GM12878 (cell line): ENCODE measurements around the gene NOS2. TPM values are rescaled to one million over a fixed set of nuclear protein-coding genes. Genes with fewer than 3 reads are reported as not detected.
"Not testable (repeated sequence)": the region's sequence is repeated elsewhere in the genome, so short reads cannot be mapped to it uniquely, and the experiment has no call there.

Source experiments
- ATAC-seq: fragments of 200-7000 bp; cut with Tn5 transposase; 3 replicates; pipeline ENCODE4 v1.9.1; 2020; ENCODE audit warnings: mild to moderate bottlenecking, moderate library complexity
- BruUV-seq: library from RNA; stranded (reverse); fragments of 400-500 nt; replicated peaks from 2 replicates; lab custom pipeline; 2021; lab: Mats Ljungman, UMichigan
- CTCF ChIA-PET: fragments of 300-600 bp; sonication (Branson Sonifier 250); formaldehyde crosslinking; extraction: SDS; loops from one replicate; lab custom pipeline; 2021; ENCODE audit warnings: inconsistent platforms; lab: Yijun Ruan, JAX
- POLR2A ChIA-PET: fragments of 350-600 bp; formaldehyde crosslinking; extraction: SDS; loops from one replicate; lab custom pipeline; 2021; ENCODE audit warnings: inconsistent platforms; lab: Charles Lee
- RAD21 ChIA-PET: fragments of 300-600 bp; sonication (Branson Sonifier 250); formaldehyde crosslinking; loops from one replicate; lab custom pipeline; 2023; ENCODE audit warnings: antibody characterized with exemption; ENCODE audit not compliant: unreplicated experiment; lab: Charles Lee
- SMC1A ChIA-PET: fragments of 300-600 bp; sonication (Branson Sonifier 250); formaldehyde crosslinking; loops from one replicate; lab custom pipeline; 2023; ENCODE audit not compliant: unreplicated experiment, uncharacterized antibody; lab: Charles Lee
- DNase-seq: peaks from one replicate; pipeline ENCODE4 v3.0.0-alpha.2; 2011; ENCODE audit warnings: low read depth, low spot score
- FAIRE-seq: peaks from 3 replicates; lab custom pipeline; 2011; peaks lifted over from hg19 to GRCh38; lab: Jason Lieb, UNC
- H2AFZ ChIP-seq: 2 replicates; pipeline ENCODE4 v1.6.0; 2011; ENCODE audit warnings: low read depth, low read length, control low read depth; ENCODE audit not compliant: control insufficient read depth
- H3K27ac ChIP-seq: 2 replicates; pipeline ENCODE4 v1.5.1; 2011; ENCODE audit warnings: control low read depth; ENCODE audit not compliant: control insufficient read depth, insufficient read depth
- H3K27me3 ChIP-seq, 2 experiments: replicated peaks in 1 of 2; 2 replicates each; pipeline versions ENCODE4 v1.6.0 to v1.6.1; 2011; ENCODE audit warnings: low read length in 1 of 2; ENCODE audit not compliant: control insufficient read depth in 2 of 2, insufficient read depth in 2 of 2
- H3K36me3 ChIP-seq, 2 experiments: 2 replicates each; pipeline ENCODE4 v1.5.1; 2011; ENCODE audit warnings: low read length in 1 of 2; ENCODE audit not compliant: control insufficient read depth in 2 of 2, insufficient read depth in 2 of 2
- H3K4me1 ChIP-seq: 2 replicates; pipeline ENCODE4 v1.6.1; 2011; ENCODE audit warnings: mild to moderate bottlenecking, low read length, moderate library complexity, mixed read lengths; ENCODE audit not compliant: control insufficient read depth, insufficient read depth
- H3K4me2 ChIP-seq: 2 replicates; pipeline ENCODE4 v1.6.0; 2011; ENCODE audit warnings: control low read depth; ENCODE audit not compliant: control insufficient read depth, insufficient read depth
- H3K4me3 ChIP-seq: fragments of 200-600 bp; sonication (generic); 2 replicates; pipeline ENCODE4 v1.5.1; 2016
- H3K79me2 ChIP-seq: 2 replicates; pipeline ENCODE4 v1.6.0; 2011; ENCODE audit warnings: low read length; ENCODE audit not compliant: control insufficient read depth, insufficient read depth
- H3K9ac ChIP-seq: 2 replicates; pipeline ENCODE4 v1.8.0; 2011; ENCODE audit warnings: low read length, control low read depth, mixed read lengths; ENCODE audit not compliant: control insufficient read depth, insufficient read depth
- H3K9me3 ChIP-seq: replicated peaks from 3 replicates; pipeline ENCODE4 v1.5.1; 2011; ENCODE audit warnings: mild to moderate bottlenecking, low read length; ENCODE audit not compliant: control insufficient read depth, insufficient read depth
- H4K20me1 ChIP-seq: 2 replicates; pipeline ENCODE4 v1.6.0; 2011; ENCODE audit not compliant: control insufficient read depth, insufficient read depth
- ATF7 ChIP-seq: fragments of 450-650 bp; IDR thresholded peaks from 2 replicates; pipeline ENCODE4 v1.6.1; 2016; ENCODE audit warnings: low read depth, mild to moderate bottlenecking
- MEF2A ChIP-seq: IDR thresholded peaks from 2 replicates; pipeline ENCODE4 v1.6.1; 2011; ENCODE audit warnings: low read depth, mild to moderate bottlenecking, low read length, moderate library complexity; ENCODE audit not compliant: insufficient read depth
- NFYB ChIP-seq: IDR thresholded peaks from 2 replicates; pipeline ENCODE4 v1.6.1; 2011; ENCODE audit warnings: low read depth, mild to moderate bottlenecking, low read length, improper control_type of control experiment, moderate library complexity; ENCODE audit not compliant: insufficient read depth
- NR2C1 ChIP-seq: fragments of 450-650 bp; IDR thresholded peaks from 2 replicates; pipeline ENCODE4 v1.6.1; 2017; ENCODE audit warnings: antibody characterized with exemption, mild to moderate bottlenecking, moderate library complexity
- SREBF2 ChIP-seq: IDR thresholded peaks from 2 replicates; pipeline ENCODE4 v1.6.1; 2012; ENCODE audit warnings: mild to moderate bottlenecking, low read length
- TARDBP ChIP-seq: IDR thresholded peaks from 2 replicates; pipeline ENCODE4 v1.6.1; 2016; ENCODE audit warnings: borderline replicate concordance
- WGBS: methylation state at CpG from one replicate; pipeline ENCODE4 v1.1.6; 2016; ENCODE audit warnings: low lambda C conversion rate; ENCODE audit not compliant: insufficient replicate concordance, insufficient coverage; ENCODE audit errors: missing lambda C conversion rate; 5-methylcytosine and 5-hydroxymethylcytosine counted together
- in situ Hi-C: fragments of 300-500 bp; cut with MboI; formaldehyde crosslinking; loops from 9 replicates; pipeline ENCODE4 v1.14.3; 2018; ENCODE audit warnings: mixed read lengths
- intact Hi-C: fragments of 100-400 bp; cut with micrococcal nuclease; formaldehyde crosslinking; loops from one replicate; pipeline ENCODE4 v1.14.2; 2022; ENCODE audit not compliant: unreplicated experiment
- polyA plus RNA-seq, 11 experiments: library from polyadenylated mRNA; depleted of rRNA in 4 of 11; unstranded in 6 of 11; stranded (reverse) in 5 of 11; fragments of >200 nt; fragmentation: Nextera tagmentation in 4 of 11; fragmentation: Illumina TruSeq in 1 of 11; extraction: Ambion mirVana in 4 of 11; extraction: Trizol in 1 of 11; gene quantifications; 1 replicate in 1 of 11; 2 replicates in 10 of 11; pipeline versions ENCODE4 v1.2.1 to v1.2.3, GENCODE V29; 2011 to 2016; ENCODE audit warnings: inconsistent platforms in 2 of 11, missing spikeins in 2 of 11, low read depth in 1 of 11
- total RNA-seq, 4 experiments: library from RNA; depleted of rRNA in 3 of 4; stranded (reverse); fragments of >200 nt in 3 of 4; fragmentation: Illumina TruSeq in 1 of 4; extraction: Trizol in 1 of 4; gene quantifications; 2 replicates each; pipeline versions ENCODE4 v1.2.1 to v1.2.3, GENCODE V29; 2013 to 2021
- TF ChIP-seq, protein P1 (sequence below): fragments of 450-650 bp; formaldehyde crosslinking; IDR thresholded peaks from 2 replicates; pipeline ENCODE4 v1.5.0; 2022; ENCODE audit warnings: mild to moderate bottlenecking, missing genetic modification characterization
- TF ChIP-seq, protein P2 (sequence below): fragments of 450-650 bp; conservative IDR thresholded peaks from 2 replicates; pipeline ENCODE4 v1.6.1; 2017; ENCODE audit warnings: mild to moderate bottlenecking, moderate library complexity

NOS2 gene
- total and polyA plus RNA-seq, 10 of the 15 experiments (the other 5 are each of a cell fraction or from before 2014, with no cell fraction given) = 0.01 to 0.05 (median 0.01) TPM; not detected in 7

DNA sequence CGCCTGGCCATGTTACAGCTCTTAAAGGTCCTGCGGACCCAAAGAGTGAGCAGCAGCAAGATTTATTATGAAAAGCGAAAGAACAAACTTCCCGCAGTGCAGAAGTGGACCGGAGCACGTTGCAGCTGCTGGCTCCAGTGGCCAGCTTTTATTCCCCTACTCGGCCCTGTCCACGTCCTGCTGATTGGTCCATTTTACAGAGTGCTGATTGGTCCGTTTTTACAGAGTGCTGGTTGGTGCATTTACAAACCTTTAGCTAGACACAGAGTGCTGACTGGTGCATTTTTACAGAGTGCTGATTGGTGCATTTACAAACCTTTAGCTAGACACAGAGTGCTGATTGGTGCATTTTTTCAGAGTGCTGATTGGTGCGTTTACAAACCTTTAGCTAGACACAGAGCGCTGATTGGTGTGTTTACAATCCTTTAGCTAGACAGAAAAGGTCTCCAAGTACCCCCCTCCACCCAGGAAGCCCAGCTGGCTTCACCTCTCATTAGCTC lies 46.5 kb upstream of the NOS2 start:
- not testable (repeated sequence) for H2AFZ ChIP-seq, H3K27ac ChIP-seq

DNA sequence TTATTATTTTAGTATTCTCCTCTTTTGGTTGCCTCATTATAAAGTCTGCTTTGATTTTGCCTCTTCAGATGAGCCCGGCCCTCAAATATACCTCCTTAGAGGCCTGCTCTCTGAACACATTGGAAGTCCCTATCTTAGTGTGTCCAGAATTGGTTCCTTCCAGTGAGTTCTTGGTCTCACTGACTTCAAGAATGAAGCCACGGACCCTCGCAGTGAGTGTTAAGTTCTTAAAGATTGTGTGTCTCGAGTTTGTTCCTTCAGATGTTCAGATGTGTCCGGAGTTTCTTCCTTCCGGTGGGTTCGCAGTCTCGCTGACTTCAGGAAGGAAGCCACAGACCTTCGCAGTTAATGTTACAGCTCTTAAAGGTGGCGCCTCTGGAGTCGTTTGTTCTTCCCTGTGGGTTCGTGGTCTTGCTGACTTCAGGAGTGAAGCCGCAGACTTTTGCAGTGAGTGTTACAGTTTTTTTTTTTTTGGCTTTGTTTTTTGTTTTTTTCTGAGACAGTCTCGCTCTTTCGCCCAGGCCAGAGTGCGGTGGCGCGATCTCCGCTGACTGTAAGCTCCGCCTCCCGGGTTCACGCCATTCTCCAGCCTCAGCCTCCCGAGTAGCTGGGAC lies 45.8 kb upstream of the NOS2 start:
- ATAC-seq (no peak), FAIRE-seq (no peak), DNase-seq (no peak)
- WGBS = 58% methylated on average over 23 of the region's 23 CpGs
- POLR2A ChIA-PET = no interaction called here
- Histone ChIP-seq H3K27ac (no peak overlapping the region), H3K9me3 (no peaks in the 10 kb centered on the region; the same call in 2 of the 3 replicates), H3K36me3 (no peaks in the 10 kb centered on the region), H3K4me3 (no peak overlapping the region), H3K4me1 (peaks cover 3% of the 10 kb centered on the region; the same call in 1 of the 2 replicates), H3K4me2 (no peak overlapping the region), H3K9ac (no peak overlapping the region), H2AFZ (no peak overlapping the region), H3K79me2 (no peaks in the 10 kb centered on the region), H3K27me3 (no peaks in the 10 kb centered on the region), H4K20me1 (no peaks in the 10 kb centered on the region)
- SMC1A ChIA-PET = interaction anchor here (1.0 to 1.7 kb wide), 3 partner anchors 12 to 41 kb away, joined by 4 to 5 read pairs (median 4); no protein-coding TSS in a partner anchor
- no TSS peak for BruUV-seq
- CTCF ChIA-PET = interaction anchor here (1.3 kb wide), 1 partner anchor 38 kb away, joined by 3 read pairs; no protein-coding TSS in a partner anchor
- intact Hi-C loops (no loop called here), in situ Hi-C loops (no loop called here)
- RAD21 ChIA-PET = interaction anchor here (1.7 kb wide), 1 partner anchor 9 kb away, joined by 4 read pairs; no protein-coding TSS in a partner anchor
- TF ChIP-seq, protein P1, sequence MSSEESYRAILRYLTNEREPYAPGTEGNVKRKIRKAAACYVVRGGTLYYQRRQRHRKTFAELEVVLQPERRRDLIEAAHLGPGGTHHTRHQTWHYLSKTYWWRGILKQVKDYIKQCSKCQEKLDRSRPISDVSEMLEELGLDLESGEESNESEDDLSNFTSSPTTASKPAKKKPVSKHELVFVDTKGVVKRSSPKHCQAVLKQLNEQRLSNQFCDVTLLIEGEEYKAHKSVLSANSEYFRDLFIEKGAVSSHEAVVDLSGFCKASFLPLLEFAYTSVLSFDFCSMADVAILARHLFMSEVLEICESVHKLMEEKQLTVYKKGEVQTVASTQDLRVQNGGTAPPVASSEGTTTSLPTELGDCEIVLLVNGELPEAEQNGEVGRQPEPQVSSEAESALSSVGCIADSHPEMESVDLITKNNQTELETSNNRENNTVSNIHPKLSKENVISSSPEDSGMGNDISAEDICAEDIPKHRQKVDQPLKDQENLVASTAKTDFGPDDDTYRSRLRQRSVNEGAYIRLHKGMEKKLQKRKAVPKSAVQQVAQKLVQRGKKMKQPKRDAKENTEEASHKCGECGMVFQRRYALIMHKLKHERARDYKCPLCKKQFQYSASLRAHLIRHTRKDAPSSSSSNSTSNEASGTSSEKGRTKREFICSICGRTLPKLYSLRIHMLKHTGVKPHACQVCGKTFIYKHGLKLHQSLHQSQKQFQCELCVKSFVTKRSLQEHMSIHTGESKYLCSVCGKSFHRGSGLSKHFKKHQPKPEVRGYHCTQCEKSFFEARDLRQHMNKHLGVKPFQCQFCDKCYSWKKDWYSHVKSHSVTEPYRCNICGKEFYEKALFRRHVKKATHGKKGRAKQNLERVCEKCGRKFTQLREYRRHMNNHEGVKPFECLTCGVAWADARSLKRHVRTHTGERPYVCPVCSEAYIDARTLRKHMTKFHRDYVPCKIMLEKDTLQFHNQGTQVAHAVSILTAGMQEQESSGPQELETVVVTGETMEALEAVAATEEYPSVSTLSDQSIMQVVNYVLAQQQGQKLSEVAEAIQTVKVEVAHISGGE (CRISPR knock-in tag) = no peak
- TF ChIP-seq, protein P2, sequence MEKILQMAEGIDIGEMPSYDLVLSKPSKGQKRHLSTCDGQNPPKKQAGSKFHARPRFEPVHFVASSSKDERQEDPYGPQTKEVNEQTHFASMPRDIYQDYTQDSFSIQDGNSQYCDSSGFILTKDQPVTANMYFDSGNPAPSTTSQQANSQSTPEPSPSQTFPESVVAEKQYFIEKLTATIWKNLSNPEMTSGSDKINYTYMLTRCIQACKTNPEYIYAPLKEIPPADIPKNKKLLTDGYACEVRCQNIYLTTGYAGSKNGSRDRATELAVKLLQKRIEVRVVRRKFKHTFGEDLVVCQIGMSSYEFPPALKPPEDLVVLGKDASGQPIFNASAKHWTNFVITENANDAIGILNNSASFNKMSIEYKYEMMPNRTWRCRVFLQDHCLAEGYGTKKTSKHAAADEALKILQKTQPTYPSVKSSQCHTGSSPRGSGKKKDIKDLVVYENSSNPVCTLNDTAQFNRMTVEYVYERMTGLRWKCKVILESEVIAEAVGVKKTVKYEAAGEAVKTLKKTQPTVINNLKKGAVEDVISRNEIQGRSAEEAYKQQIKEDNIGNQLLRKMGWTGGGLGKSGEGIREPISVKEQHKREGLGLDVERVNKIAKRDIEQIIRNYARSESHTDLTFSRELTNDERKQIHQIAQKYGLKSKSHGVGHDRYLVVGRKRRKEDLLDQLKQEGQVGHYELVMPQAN = no peak
- TF ChIP-seq TARDBP (no peak), NR2C1 (no peak), SREBF2 (no peak), ATF7 (no peak), MEF2A (no peak)

More for the DNA sequence above, 46.5 kb upstream of the NOS2 start:
- SMC1A ChIA-PET = interaction anchor here (1.0 to 1.7 kb wide), 3 partner anchors 12 to 41 kb away, joined by 4 to 5 read pairs (median 4); no protein-coding TSS in a partner anchor
- H3K4me1 ChIP-seq, H3K9me3 ChIP-seq, intact Hi-C loops, H4K20me1 ChIP-seq, FAIRE-seq, POLR2A ChIA-PET, H3K9ac ChIP-seq, DNase-seq, H3K79me2 ChIP-seq, in situ Hi-C loops, H3K27me3 ChIP-seq, H3K4me2 ChIP-seq, H3K4me3 ChIP-seq, ATAC-seq, BruUV-seq, H3K36me3 ChIP-seq: not testable (repeated sequence)
- CTCF ChIA-PET = interaction anchor here (0.8 to 3.1 kb wide), 3 partner anchors 33 to 41 kb away, joined by 3 to 13 read pairs (median 5); no protein-coding TSS in a partner anchor
- RAD21 ChIA-PET = interaction anchor here (1.7 kb wide), 1 partner anchor 10 kb away, joined by 4 read pairs; no protein-coding TSS in a partner anchor
- 82% methylated on average over 11 of the region's 11 CpGs for WGBS
- peak; percentile 32; the same call in 1 of the 2 replicates for TF ChIP-seq NFYB
